GM18868 (cell line): ENCODE measurements around the gene FEN1.

Experiments used
- ATAC-seq: cut with Tn5 transposase; IDR thresholded peaks from one replicate; pipeline ENCODE4 v1.9.1; 2021; ENCODE audit warnings: mild to moderate bottlenecking, moderate library complexity; ENCODE audit not compliant: unreplicated experiment

FEN1 gene

GRCh38 chr11:61774411-61774810, 18.3 kb upstream of the FEN1 start:
- ATAC-seq: no peak

GRCh38 chr11:61775106-61775505, 17.6 kb upstream of the FEN1 start:
- ATAC-seq: no peak

- ATAC-seq: no peak
Measured at GRCh38 chr11:61775606-61776554, 16.8 kb upstream of the FEN1 start.

- ATAC-seq: peak; percentile 67
Measured at GRCh38 chr11:61776561-61777075, 16.1 kb upstream of the FEN1 start.

- no peak for ATAC-seq
Measured at GRCh38 chr11:61777234-61778090, 15.2 kb upstream of the FEN1 start.

GRCh38 chr11:61778357-61778886, 14.3 kb upstream of the FEN1 start:
- ATAC-seq: no peak

- no peak for ATAC-seq
Measured at GRCh38 chr11:61778920-61779650, 13.6 kb upstream of the FEN1 start.

GRCh38 chr11:61779666-61780525, 12.8 kb upstream of the FEN1 start:
- no peak for ATAC-seq

GRCh38 chr11:61780581-61781162, 12.0 kb upstream of the FEN1 start:
- ATAC-seq: no peak

GRCh38 chr11:61781585-61781984, 11.1 kb upstream of the FEN1 start:
- no peak for ATAC-seq

GRCh38 chr11:61782299-61782698, 10.4 kb upstream of the FEN1 start:
- no peak for ATAC-seq

GRCh38 chr11:61782841-61783240, 9.9 kb upstream of the FEN1 start:
- ATAC-seq: no peak

- no peak for ATAC-seq
Measured at GRCh38 chr11:61783717-61784505, 8.8 kb upstream of the FEN1 start.

- no peak for ATAC-seq
Measured at GRCh38 chr11:61784506-61784805, 8.3 kb upstream of the FEN1 start.

GRCh38 chr11:61785837-61786402, 6.8 kb upstream of the FEN1 start:
- no peak for ATAC-seq

GRCh38 chr11:61787928-61788491, 4.7 kb upstream of the FEN1 start:
- ATAC-seq: no peak

- peak; percentile 15 for ATAC-seq
Measured at GRCh38 chr11:61791737-61792309, 888 bp upstream of the FEN1 start.
